A673 (cell line): ENCODE results near the gene AVPR1A. TPM values are rescaled to one million over a fixed set of nuclear protein-coding genes. Genes with fewer than 3 reads are reported as not detected.

Source experiments
- BruUV-seq: library from RNA; stranded (reverse); fragments of 400-500 nt; replicated peaks from 2 replicates; lab custom pipeline; 2021; lab: Mats Ljungman, UMichigan
- CTCF ChIA-PET: fragments of 300-600 bp; sonication (Branson Sonifier 250); formaldehyde crosslinking; loops from one replicate; lab custom pipeline; 2022; ENCODE audit warnings: antibody characterized with exemption; lab: Charles Lee
- POLR2A ChIA-PET: fragments of 300-600 bp; sonication (Branson Sonifier 250); formaldehyde crosslinking; loops from one replicate; lab custom pipeline; 2022; ENCODE audit warnings: antibody characterized with exemption; ENCODE audit not compliant: low non-redundant PET; lab: Charles Lee
- DNase-seq: peaks from one replicate; pipeline ENCODE4 v3.0.0-alpha.2; 2015; ENCODE audit warnings: low spot score
- H3K27ac ChIP-seq: fragments of 200-600 bp; sonication (generic); 2 replicates; pipeline ENCODE4 v1.5.1; 2016; ENCODE audit warnings: mixed run types, low read depth, mild to moderate bottlenecking, mixed read lengths, antibody characterized with exemption, low read length; ENCODE audit not compliant: poor library complexity, severe bottlenecking
- H3K27me3 ChIP-seq: fragments of 200-600 bp; sonication (generic); replicated peaks from 2 replicates; pipeline ENCODE4 v1.6.1; 2017; ENCODE audit warnings: mixed run types, low read depth, mild to moderate bottlenecking, mixed read lengths, antibody characterized with exemption, low read length; ENCODE audit not compliant: insufficient read depth, poor library complexity
- H3K36me3 ChIP-seq: fragments of 200-600 bp; sonication (generic); 2 replicates; pipeline ENCODE4 v1.6.1; 2016; ENCODE audit warnings: mixed run types, mild to moderate bottlenecking, mixed read lengths, antibody characterized with exemption, low read length; ENCODE audit not compliant: insufficient read depth, poor library complexity, severe bottlenecking
- H3K4me1 ChIP-seq: fragments of 200-600 bp; sonication (generic); 2 replicates; pipeline ENCODE4 v1.6.1; 2017; ENCODE audit warnings: mixed run types, mild to moderate bottlenecking, mixed read lengths, antibody characterized with exemption, low read length; ENCODE audit not compliant: insufficient read depth, poor library complexity, severe bottlenecking
- H3K4me3 ChIP-seq: fragments of 200-600 bp; sonication (generic); 2 replicates; pipeline ENCODE4 v1.5.1; 2016; ENCODE audit warnings: low read depth, mixed run types, mild to moderate bottlenecking, mixed read lengths, low read length; ENCODE audit not compliant: poor library complexity, severe bottlenecking
- H3K9me3 ChIP-seq: fragments of 200-600 bp; sonication (generic); 2 replicates; pipeline ENCODE4 v1.6.1; 2016; ENCODE audit warnings: mixed run types, low read depth, mild to moderate bottlenecking, mixed read lengths, antibody characterized with exemption, low read length; ENCODE audit not compliant: poor library complexity, severe bottlenecking
- CTCF ChIP-seq: fragments of 300-800, 200-600 bp; sonication (generic); conservative IDR thresholded peaks from 2 replicates; pipeline ENCODE4 v1.5.1; 2017; ENCODE audit warnings: low read depth, mild to moderate bottlenecking, antibody characterized with exemption, low read length, moderate library complexity, mixed read lengths
- EZH2 ChIP-seq: fragments of 200-600 bp; sonication (generic); IDR thresholded peaks from 2 replicates; pipeline ENCODE4 v1.6.1; 2017; ENCODE audit warnings: borderline replicate concordance, low read depth, mild to moderate bottlenecking, mixed read lengths, antibody characterized with exemption, low read length; ENCODE audit not compliant: poor library complexity, severe bottlenecking
- intact Hi-C: fragments of 100-400 bp; cut with micrococcal nuclease; formaldehyde crosslinking; loops from one replicate; pipeline ENCODE4 v1.10.0; 2022; ENCODE audit not compliant: unreplicated experiment
- total RNA-seq: library from RNA; stranded (reverse); gene quantifications from 2 replicates; pipeline ENCODE4 v1.2.3, GENCODE V29; 2021

AVPR1A gene
- total RNA-seq, 1 experiment from 2014 or later = 1.9 TPM

DNA sequence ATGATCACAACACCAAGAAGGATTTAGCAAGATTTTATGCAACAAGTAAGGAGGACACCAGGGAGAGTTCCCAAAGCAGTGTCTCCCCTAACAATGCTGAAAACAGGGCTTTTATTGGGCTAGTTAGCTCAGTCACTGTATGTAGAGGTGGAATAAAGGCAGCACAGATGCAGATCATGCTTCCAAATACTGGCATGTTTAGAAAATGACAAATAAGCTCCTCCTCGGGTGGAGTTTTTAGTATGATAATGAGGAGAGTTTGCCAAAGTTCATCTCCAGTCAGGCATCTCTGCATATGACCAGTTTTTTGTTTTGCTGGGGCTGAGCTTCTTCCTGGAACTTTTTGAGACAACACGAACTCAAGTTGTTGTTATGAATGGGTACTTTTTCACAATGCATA lies 4.4 kb upstream of the AVPR1A start:
- intact Hi-C loops = no loop called here
- no peaks in the 10 kb centered on the region for H3K9me3 ChIP-seq
- BruUV-seq = no TSS peak
- POLR2A ChIA-PET = no interaction called here
- no peak for TF ChIP-seq EZH2
- TF ChIP-seq CTCF = no peak
- no peaks in the 10 kb centered on the region for H3K36me3 ChIP-seq
- H3K27me3 ChIP-seq = peaks cover 14% of the 10 kb centered on the region
- no peaks in the 10 kb centered on the region for H3K4me1 ChIP-seq
- no peak overlapping the region for H3K4me3 ChIP-seq
- H3K27ac ChIP-seq = no peak overlapping the region
- CTCF ChIA-PET = no interaction called here
- no peak for DNase-seq

- no peak for DNase-seq
- H3K27ac ChIP-seq = no peak overlapping the region
- intact Hi-C loops = loop anchor here (5.0 kb wide), 1 partner anchor 123 kb away; no protein-coding TSS in a partner anchor
- H3K4me1 ChIP-seq = no peaks in the 10 kb centered on the region
- H3K9me3 ChIP-seq = no peaks in the 10 kb centered on the region
- H3K4me3 ChIP-seq = no peak overlapping the region
- no TSS peak for BruUV-seq
- no peaks in the 10 kb centered on the region for H3K36me3 ChIP-seq
- CTCF ChIA-PET = no interaction called here
- POLR2A ChIA-PET = no interaction called here
- H3K27me3 ChIP-seq = peaks cover 23% of the 10 kb centered on the region
- TF ChIP-seq EZH2 (no peak), CTCF (no peak)
Measured at GRCh38 chr12:63154560-63154959, 3.6 kb upstream of the AVPR1A start.

GRCh38 chr12:63152321-63152700 lies 1.3 kb upstream of the AVPR1A start:
- no peaks in the 10 kb centered on the region for H3K4me1 ChIP-seq

More at GRCh38 chr12:63152321-63152700, 1.3 kb upstream of the AVPR1A start:
- TF ChIP-seq EZH2 (no peak), CTCF (no peak)
- Histone ChIP-seq H3K27ac (no peak overlapping the region), H3K36me3 (no peaks in the 10 kb centered on the region), H3K27me3 (peaks cover 44% of the 10 kb centered on the region), H3K9me3 (no peaks in the 10 kb centered on the region), H3K4me3 (no peak overlapping the region)
- no peak for DNase-seq
- no TSS peak for BruUV-seq
- ChIA-PET POLR2A (interaction anchor here (0.5 to 0.7 kb wide), 2 partner anchors 21 to 922 kb away, joined by 3 read pairs; no protein-coding TSS in a partner anchor), CTCF (interaction anchor here (0.6 to 1.1 kb wide), 2 partner anchors 9 to 614 kb away, joined by 3 read pairs; no protein-coding TSS in a partner anchor)
- intact Hi-C loops = loop anchor here (5.0 kb wide), 1 partner anchor 125 kb away; no protein-coding TSS in a partner anchor
